Progenitor cell of endocrine pancreas (in vitro differentiated cells): ENCODE results near the gene JADE2. TPM values are rescaled to one million over a fixed set of nuclear protein-coding genes. Genes with fewer than 3 reads are reported as not detected.
A peak's percentile ranks its signal among the peaks of the same experiment; 100 is the strongest.
"Not testable (repeated sequence)": the region's sequence is repeated elsewhere in the genome, so short reads cannot be mapped to it uniquely, and the experiment has no call there.

Experiments
- DNase-seq: peaks from one replicate; pipeline ENCODE4 v3.0.0; 2021; ENCODE audit warnings: low spot score; ENCODE audit not compliant: unreplicated experiment
- H3K27ac Mint-ChIP-seq: 2 replicates; pipeline ENCODE4 v1.8.0; 2021; ENCODE audit warnings: mild to moderate bottlenecking, moderate library complexity, mixed read lengths
- H3K27me3 Mint-ChIP-seq: 2 replicates; pipeline ENCODE4 v1.8.0; 2021; ENCODE audit warnings: mixed read lengths
- H3K36me3 Mint-ChIP-seq: 2 replicates; pipeline ENCODE4 v1.8.0; 2022; ENCODE audit warnings: mixed read lengths; ENCODE audit not compliant: insufficient read depth
- H3K4me1 Mint-ChIP-seq: 2 replicates; pipeline ENCODE4 v1.8.0; 2021; ENCODE audit warnings: low read depth, mixed read lengths
- H3K4me3 Mint-ChIP-seq: 2 replicates; pipeline ENCODE4 v1.8.0; 2021; ENCODE audit warnings: low read depth, mild to moderate bottlenecking, moderate library complexity, mixed read lengths
- H3K9me3 Mint-ChIP-seq: 2 replicates; pipeline ENCODE4 v1.8.0; 2021; ENCODE audit warnings: low read depth, mixed read lengths
- CTCF ChIP-seq: fragments of 200-600 bp; sonication (generic); IDR thresholded peaks from one replicate; pipeline ENCODE4 v1.5.0; 2021; ENCODE audit warnings: antibody characterized with exemption, mild to moderate bottlenecking; ENCODE audit not compliant: unreplicated experiment
- total RNA-seq: library from RNA; stranded (reverse); gene quantifications from 2 replicates; pipeline ENCODE4 v1.2.1, GENCODE V29; 2021

JADE2 gene
- total RNA-seq, 1 donor from 2014 or later = 6.7 TPM

GRCh38 chr5:134510970-134511795 is 14.3 kb upstream of the JADE2 start:
- Mint-ChIP-seq H3K4me1 (peaks cover 34% of the 10 kb centered on the region), H3K27ac (peak overlapping the region; percentile 98), H3K27me3 (no peaks in the 10 kb centered on the region), H3K4me3 (no peak overlapping the region), H3K36me3 (no peaks in the 10 kb centered on the region), H3K9me3 (no peaks in the 10 kb centered on the region)
- TF ChIP-seq CTCF = no peak
- peak; percentile 17 for DNase-seq

GRCh38 chr5:134511796-134512660 is 13.4 kb upstream of the JADE2 start:
- Mint-ChIP-seq H3K9me3 (no peaks in the 10 kb centered on the region), H3K4me3 (no peak overlapping the region), H3K4me1 (peaks cover 27% of the 10 kb centered on the region), H3K27ac (peak overlapping the region; percentile 98), H3K36me3 (no peaks in the 10 kb centered on the region), H3K27me3 (no peaks in the 10 kb centered on the region)
- TF ChIP-seq CTCF = peak; percentile 46
- no peak for DNase-seq

DNA sequence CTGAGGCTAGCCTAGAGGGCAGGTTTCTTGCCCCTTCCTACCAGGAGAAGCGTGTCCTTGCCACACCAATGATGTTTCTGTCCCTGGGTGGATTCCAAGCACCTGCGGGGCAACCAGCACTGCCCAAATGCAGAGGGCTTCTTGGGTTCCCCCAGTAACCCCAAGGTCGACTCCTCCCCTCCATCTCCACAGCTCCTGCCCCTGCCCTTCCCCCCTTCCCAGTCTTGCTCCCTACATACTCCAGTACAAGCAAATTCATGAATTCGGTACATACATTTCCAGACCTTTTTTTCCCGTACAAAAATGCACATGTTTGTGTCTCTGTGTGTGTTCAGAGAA is 12.8 kb upstream of the JADE2 start:
- peaks cover 27% of the 10 kb centered on the region for H3K4me1 Mint-ChIP-seq
- H3K27ac Mint-ChIP-seq = peak overlapping the region; percentile 98
- H3K36me3 Mint-ChIP-seq = no peaks in the 10 kb centered on the region
- no peak for TF ChIP-seq CTCF
- no peaks in the 10 kb centered on the region for H3K9me3 Mint-ChIP-seq
- no peak overlapping the region for H3K4me3 Mint-ChIP-seq
- DNase-seq = no peak
- no peaks in the 10 kb centered on the region for H3K27me3 Mint-ChIP-seq

DNA sequence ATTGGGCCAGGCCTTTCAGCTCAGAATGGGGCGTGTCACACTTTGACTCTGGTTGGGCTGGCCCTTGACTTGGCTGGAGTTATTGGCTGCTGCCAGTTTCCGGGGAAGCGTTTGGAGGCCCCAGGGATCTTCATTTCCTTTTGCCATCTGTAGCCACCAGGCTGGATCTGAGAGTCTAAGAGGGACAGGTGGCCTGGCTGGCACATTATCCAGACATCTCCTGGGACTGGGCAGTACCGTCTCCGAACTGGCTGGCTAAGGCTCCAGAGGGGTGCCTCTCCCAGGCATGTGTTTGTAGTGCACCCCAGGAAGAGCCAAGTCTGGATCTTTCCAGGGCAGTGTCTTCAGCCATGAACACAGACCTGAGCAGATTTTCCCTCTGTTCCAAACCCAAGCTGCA is 9.7 kb upstream of the JADE2 start:
- Mint-ChIP-seq H3K4me1 (peaks cover 23% of the 10 kb centered on the region), H3K9me3 (no peaks in the 10 kb centered on the region), H3K27ac (no peak overlapping the region), H3K27me3 (peaks cover 5% of the 10 kb centered on the region), H3K36me3 (no peaks in the 10 kb centered on the region), H3K4me3 (no peak overlapping the region)
- DNase-seq = no peak
- no peak for TF ChIP-seq CTCF

GRCh38 chr5:134516984-134517383 is 8.5 kb upstream of the JADE2 start:
- H3K27ac Mint-ChIP-seq, H3K36me3 Mint-ChIP-seq, H3K4me3 Mint-ChIP-seq, H3K9me3 Mint-ChIP-seq, DNase-seq: not testable (repeated sequence)
- H3K4me1 Mint-ChIP-seq = peaks cover 11% of the 10 kb centered on the region
- H3K27me3 Mint-ChIP-seq = peaks cover 14% of the 10 kb centered on the region
